A673 (cell line): Measurements from ENCODE around the gene CWC27. TPM values are rescaled to one million over a fixed set of nuclear protein-coding genes. Genes with fewer than 3 reads are reported as not detected.

Experiments
- BruUV-seq: library from RNA; stranded (reverse); fragments of 400-500 nt; replicated peaks from 2 replicates; lab custom pipeline; 2021; lab: Mats Ljungman, UMichigan
- CTCF ChIA-PET: fragments of 300-600 bp; sonication (Branson Sonifier 250); formaldehyde crosslinking; loops from one replicate; lab custom pipeline; 2022; ENCODE audit warnings: antibody characterized with exemption; lab: Charles Lee
- POLR2A ChIA-PET: fragments of 300-600 bp; sonication (Branson Sonifier 250); formaldehyde crosslinking; loops from one replicate; lab custom pipeline; 2022; ENCODE audit warnings: antibody characterized with exemption; ENCODE audit not compliant: low non-redundant PET; lab: Charles Lee
- DNase-seq: peaks from one replicate; pipeline ENCODE4 v3.0.0-alpha.2; 2015; ENCODE audit warnings: low spot score
- H3K27ac ChIP-seq: fragments of 200-600 bp; sonication (generic); 2 replicates; pipeline ENCODE4 v1.5.1; 2016; ENCODE audit warnings: mixed run types, low read depth, mild to moderate bottlenecking, mixed read lengths, antibody characterized with exemption, low read length; ENCODE audit not compliant: poor library complexity, severe bottlenecking
- H3K27me3 ChIP-seq: fragments of 200-600 bp; sonication (generic); replicated peaks from 2 replicates; pipeline ENCODE4 v1.6.1; 2017; ENCODE audit warnings: mixed run types, low read depth, mild to moderate bottlenecking, mixed read lengths, antibody characterized with exemption, low read length; ENCODE audit not compliant: insufficient read depth, poor library complexity
- H3K36me3 ChIP-seq: fragments of 200-600 bp; sonication (generic); 2 replicates; pipeline ENCODE4 v1.6.1; 2016; ENCODE audit warnings: mixed run types, mild to moderate bottlenecking, mixed read lengths, antibody characterized with exemption, low read length; ENCODE audit not compliant: insufficient read depth, poor library complexity, severe bottlenecking
- H3K4me1 ChIP-seq: fragments of 200-600 bp; sonication (generic); 2 replicates; pipeline ENCODE4 v1.6.1; 2017; ENCODE audit warnings: mixed run types, mild to moderate bottlenecking, mixed read lengths, antibody characterized with exemption, low read length; ENCODE audit not compliant: insufficient read depth, poor library complexity, severe bottlenecking
- H3K4me3 ChIP-seq: fragments of 200-600 bp; sonication (generic); 2 replicates; pipeline ENCODE4 v1.5.1; 2016; ENCODE audit warnings: low read depth, mixed run types, mild to moderate bottlenecking, mixed read lengths, low read length; ENCODE audit not compliant: poor library complexity, severe bottlenecking
- H3K9me3 ChIP-seq: fragments of 200-600 bp; sonication (generic); 2 replicates; pipeline ENCODE4 v1.6.1; 2016; ENCODE audit warnings: mixed run types, low read depth, mild to moderate bottlenecking, mixed read lengths, antibody characterized with exemption, low read length; ENCODE audit not compliant: poor library complexity, severe bottlenecking
- CTCF ChIP-seq: fragments of 300-800, 200-600 bp; sonication (generic); conservative IDR thresholded peaks from 2 replicates; pipeline ENCODE4 v1.5.1; 2017; ENCODE audit warnings: low read depth, mild to moderate bottlenecking, antibody characterized with exemption, low read length, moderate library complexity, mixed read lengths
- EZH2 ChIP-seq: fragments of 200-600 bp; sonication (generic); IDR thresholded peaks from 2 replicates; pipeline ENCODE4 v1.6.1; 2017; ENCODE audit warnings: borderline replicate concordance, low read depth, mild to moderate bottlenecking, mixed read lengths, antibody characterized with exemption, low read length; ENCODE audit not compliant: poor library complexity, severe bottlenecking
- intact Hi-C: fragments of 100-400 bp; cut with micrococcal nuclease; formaldehyde crosslinking; loops from one replicate; pipeline ENCODE4 v1.10.0; 2022; ENCODE audit not compliant: unreplicated experiment
- total RNA-seq: library from RNA; stranded (reverse); gene quantifications from 2 replicates; pipeline ENCODE4 v1.2.3, GENCODE V29; 2021

CWC27 gene
- total RNA-seq, 1 experiment from 2014 or later, result 38.0 TPM

DNA sequence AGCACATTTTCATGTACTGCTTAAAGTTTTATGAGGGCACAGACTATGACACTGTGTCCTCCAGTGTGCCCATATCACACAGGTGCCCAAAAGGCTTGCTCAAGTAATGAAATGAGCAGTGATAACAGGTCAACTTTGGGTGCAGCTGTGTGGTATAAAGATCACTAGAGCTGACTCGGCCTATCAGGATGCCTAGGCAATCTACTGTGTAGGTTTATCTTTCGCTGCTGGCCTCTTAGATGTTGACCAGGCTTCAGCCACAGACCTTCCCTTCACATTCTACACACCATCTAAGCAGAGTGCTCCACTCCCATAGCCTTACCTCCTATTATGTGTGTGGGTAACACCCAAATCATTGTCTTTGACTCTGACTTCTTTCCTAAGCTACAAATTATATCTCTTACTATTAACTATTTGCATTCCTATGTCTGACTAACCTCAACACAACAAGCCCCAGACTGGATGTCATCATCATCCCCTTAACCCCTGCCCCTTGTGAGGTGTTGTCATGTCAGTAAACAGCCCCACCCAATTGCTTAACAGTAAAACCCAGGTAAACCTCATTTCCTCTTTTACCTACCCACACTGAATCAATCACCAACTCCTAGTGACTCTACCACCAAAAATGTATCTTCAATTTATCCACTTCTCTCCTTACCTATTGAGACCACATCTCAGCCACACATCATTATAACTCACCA lies 2.8 kb upstream of the CWC27 start:
- ChIA-PET POLR2A (no interaction called here), CTCF (no interaction called here)
- no peaks in the 10 kb centered on the region for H3K27me3 ChIP-seq
- no peak overlapping the region for H3K27ac ChIP-seq
- no peak overlapping the region for H3K4me3 ChIP-seq
- BruUV-seq, result no TSS peak
- H3K9me3 ChIP-seq, result no peaks in the 10 kb centered on the region
- peaks cover 15% of the 10 kb centered on the region for H3K4me1 ChIP-seq
- intact Hi-C loops, result loop anchor here (5.0 kb wide), 1 partner anchor 129 kb away; no protein-coding TSS in a partner anchor
- DNase-seq, result no peak
- H3K36me3 ChIP-seq, result peaks cover 12% of the 10 kb centered on the region
- no peak for TF ChIP-seq EZH2
- no peak for TF ChIP-seq CTCF

- BruUV-seq, result no TSS peak
- Histone ChIP-seq H3K27ac (peak overlapping the region; percentile 98), H3K27me3 (no peaks in the 10 kb centered on the region), H3K4me1 (peaks cover 15% of the 10 kb centered on the region), H3K9me3 (no peaks in the 10 kb centered on the region), H3K36me3 (peaks cover 12% of the 10 kb centered on the region), H3K4me3 (peak overlapping the region; percentile 70)
- ChIA-PET CTCF (no interaction called here), POLR2A (no interaction called here)
- TF ChIP-seq CTCF (no peak), EZH2 (no peak)
- intact Hi-C loops, result loop anchor here (5.0 kb wide), 1 partner anchor 130 kb away; no protein-coding TSS in a partner anchor
- DNase-seq, result no peak
Measured at GRCh38 chr5:64766941-64767340, 1.8 kb upstream of the CWC27 start.

DNA sequence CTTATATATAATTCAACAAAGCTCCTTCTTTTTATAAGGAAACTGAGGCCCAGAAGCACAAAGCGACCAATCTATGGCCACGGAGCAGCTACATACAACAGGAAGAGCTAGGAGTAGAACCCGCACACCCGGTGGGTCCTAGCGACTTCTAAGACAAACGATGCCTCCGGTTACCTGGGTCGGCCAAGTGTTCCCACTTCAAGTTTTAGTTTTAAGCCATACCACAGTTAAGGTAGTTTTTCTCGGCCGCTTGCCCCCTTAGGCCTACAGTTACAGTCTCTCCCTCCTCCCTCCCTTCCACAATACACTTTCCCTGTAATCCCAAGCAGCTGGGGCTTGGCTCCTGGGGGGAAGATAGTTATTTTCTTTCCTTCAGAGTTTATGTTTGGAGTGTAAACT lies 772 bp upstream of the CWC27 start:
- ChIA-PET CTCF (no interaction called here), POLR2A (no interaction called here)
- H3K4me3 ChIP-seq, result peak overlapping the region; percentile 70
- H3K4me1 ChIP-seq, result peaks cover 15% of the 10 kb centered on the region
- H3K9me3 ChIP-seq, result no peaks in the 10 kb centered on the region
- BruUV-seq, result TSS peak; percentile 60
- H3K36me3 ChIP-seq, result peaks cover 12% of the 10 kb centered on the region
- no peak for TF ChIP-seq CTCF
- TF ChIP-seq EZH2, result no peak
- no peaks in the 10 kb centered on the region for H3K27me3 ChIP-seq
- intact Hi-C loops, result loop anchor here (5.0 kb wide), 1 partner anchor 131 kb away; no protein-coding TSS in a partner anchor
- H3K27ac ChIP-seq, result peak overlapping the region; percentile 98
- DNase-seq, result no peak
